Measurements from ENCODE around the gene WDR6.

Gene WDR6

DNA sequence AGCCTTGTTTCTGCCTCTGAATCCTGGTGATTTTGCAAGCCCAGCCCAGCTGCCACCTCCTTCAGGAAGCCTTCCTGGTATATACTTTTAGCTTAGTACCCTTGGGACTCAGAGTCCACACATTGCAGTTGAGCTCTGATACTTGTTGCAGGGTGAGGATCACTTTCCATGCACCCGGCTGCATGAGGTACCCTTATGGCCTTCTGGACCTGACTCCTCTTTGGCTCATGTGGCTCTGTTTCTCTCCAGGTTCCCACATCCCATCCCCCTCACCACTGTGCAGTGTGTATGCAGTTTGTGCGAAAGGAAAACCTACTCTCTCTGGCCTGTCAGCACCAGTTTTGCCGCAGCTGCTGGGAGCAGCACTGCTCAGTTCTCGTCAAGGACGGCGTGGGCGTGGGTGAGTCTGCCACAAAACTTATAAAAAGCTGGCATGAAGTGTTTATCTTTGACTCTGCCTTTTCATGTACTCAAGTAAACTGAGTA lies 40.3 kb upstream of the WDR6 start:
- Histone ChIP-seq H3K4me3 (ENCODE audit: insufficient read depth, low read length, poor library complexity, severe bottlenecking) (no peak overlapping the region), H3K79me2 (ENCODE audit: insufficient read depth, low read length) (no peaks in the 10 kb centered on the region), H2AFZ (ENCODE audit: low read depth, low read length, severe bottlenecking) (no peak overlapping the region), H3K27me3 (ENCODE audit: low read length) (no peaks in the 10 kb centered on the region), H3K27ac (ENCODE audit: low read depth, low read length) (no peak overlapping the region), H3K9ac (ENCODE audit: low read length) (no peak overlapping the region), H3K4me2 (ENCODE audit: low read depth, low read length, poor library complexity, severe bottlenecking) (no peak overlapping the region), H3K36me3 (ENCODE audit: low read length) (peaks cover 11% of the 10 kb centered on the region; the same call in 1 of the 2 replicates), H3K9me3 (ENCODE audit: insufficient read depth, low read length) (no peaks in the 10 kb centered on the region), H3K9me2 (replicated peaks; ENCODE audit: insufficient read depth, low read length) (no peaks in the 10 kb centered on the region), H3F3A (ENCODE audit: insufficient read depth) (no peaks in the 10 kb centered on the region), H4K20me1 (ENCODE audit: low read depth, low read length) (no peaks in the 10 kb centered on the region)
- TF ChIP-seq CTCF (IDR thresholded peaks at IDR 0.05; ENCODE audit: insufficient read depth, low read length, poor library complexity, severe bottlenecking), result no peak
- no peak for TF ChIP-seq EZH2phosphoT487 (conservative IDR thresholded peaks at IDR 0.05; ENCODE audit: low read length)

DNA sequence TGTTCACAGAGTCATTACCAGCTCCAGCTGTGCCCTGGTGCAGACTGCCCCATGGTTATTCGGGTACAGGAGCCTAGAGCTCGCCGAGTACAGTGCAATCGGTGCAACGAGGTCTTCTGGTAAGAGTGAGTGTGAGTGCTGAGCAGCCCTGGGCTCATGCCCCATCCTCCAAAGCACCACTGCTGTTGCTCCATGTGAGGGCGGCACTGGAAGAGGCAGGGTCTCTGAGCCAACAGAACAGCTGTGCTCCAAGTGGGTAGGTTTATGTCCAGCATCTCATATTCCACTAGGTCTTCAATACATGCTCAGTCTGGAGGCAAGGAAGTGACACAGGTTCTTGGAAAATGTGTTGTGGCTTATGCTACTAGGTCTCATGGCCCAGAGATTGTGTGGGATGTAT lies 36.6 kb upstream of the WDR6 start:
- no peaks in the 10 kb centered on the region for H3F3A ChIP-seq (ENCODE audit: insufficient read depth)
- H3K9me3 ChIP-seq (ENCODE audit: insufficient read depth, low read length), result no peaks in the 10 kb centered on the region
- H3K9me2 ChIP-seq (replicated peaks; ENCODE audit: insufficient read depth, low read length), result no peaks in the 10 kb centered on the region
- H3K27me3 ChIP-seq (ENCODE audit: low read length), result no peaks in the 10 kb centered on the region
- TF ChIP-seq EZH2phosphoT487 (conservative IDR thresholded peaks at IDR 0.05; ENCODE audit: low read length) (no peak), CTCF (IDR thresholded peaks at IDR 0.05; ENCODE audit: insufficient read depth, low read length, poor library complexity, severe bottlenecking) (no peak)
- H3K9ac ChIP-seq (ENCODE audit: low read length), result no peak overlapping the region
- peaks cover 16% of the 10 kb centered on the region; the same call in 1 of the 2 replicates for H3K36me3 ChIP-seq (ENCODE audit: low read length)
- H3K27ac ChIP-seq (ENCODE audit: low read depth, low read length), result no peak overlapping the region
- H3K79me2 ChIP-seq (ENCODE audit: insufficient read depth, low read length), result no peaks in the 10 kb centered on the region
- no peak overlapping the region for H3K4me3 ChIP-seq (ENCODE audit: insufficient read depth, low read length, poor library complexity, severe bottlenecking)
- no peak overlapping the region for H3K4me2 ChIP-seq (ENCODE audit: low read depth, low read length, poor library complexity, severe bottlenecking)
- H2AFZ ChIP-seq (ENCODE audit: low read depth, low read length, severe bottlenecking), result no peak overlapping the region
- no peaks in the 10 kb centered on the region for H4K20me1 ChIP-seq (ENCODE audit: low read depth, low read length)

- Histone ChIP-seq H3K9me2 (replicated peaks; ENCODE audit: insufficient read depth, low read length) (no peaks in the 10 kb centered on the region), H3K36me3 (ENCODE audit: low read length) (peaks cover 13% of the 10 kb centered on the region)
These were observed 32.9 kb upstream of the WDR6 start for GRCh38 chr3:48974076-48974864.

More at GRCh38 chr3:48974076-48974864, 32.9 kb upstream of the WDR6 start:
- no peaks in the 10 kb centered on the region for H3K9me3 ChIP-seq (ENCODE audit: insufficient read depth, low read length)
- H3K27me3 ChIP-seq (ENCODE audit: low read length), result no peaks in the 10 kb centered on the region
- H4K20me1 ChIP-seq (ENCODE audit: low read depth, low read length), result no peaks in the 10 kb centered on the region
- H3K9ac ChIP-seq (ENCODE audit: low read length), result no peak overlapping the region
- H3K79me2 ChIP-seq (ENCODE audit: insufficient read depth, low read length), result no peaks in the 10 kb centered on the region
- H3F3A ChIP-seq (ENCODE audit: insufficient read depth), result no peaks in the 10 kb centered on the region
- H3K4me3 ChIP-seq (ENCODE audit: insufficient read depth, low read length, poor library complexity, severe bottlenecking), result no peak overlapping the region
- no peak overlapping the region for H3K4me2 ChIP-seq (ENCODE audit: low read depth, low read length, poor library complexity, severe bottlenecking)
- H2AFZ ChIP-seq (ENCODE audit: low read depth, low read length, severe bottlenecking), result no peak overlapping the region
- no peak overlapping the region for H3K27ac ChIP-seq (ENCODE audit: low read depth, low read length)
- TF ChIP-seq CTCF (IDR thresholded peaks at IDR 0.05; ENCODE audit: insufficient read depth, low read length, poor library complexity, severe bottlenecking) (no peak), EZH2phosphoT487 (conservative IDR thresholded peaks at IDR 0.05; ENCODE audit: low read length) (no peak)
